Heart right ventricle (tissue), 16 donors: ENCODE results near the gene ADARB2. TPM values are rescaled to one million over a fixed set of nuclear protein-coding genes. Genes with fewer than 3 reads are reported as not detected.
A peak's percentile ranks its signal among the peaks of the same experiment; 100 is the strongest.

ENCODE experiments used
- ATAC-seq, 8 donors: fragments of 200-7000 bp; cut with Tn5 transposase; one replicate each; pipeline ENCODE4 v1.9.1; 2020; ENCODE audit warnings: mild to moderate bottlenecking in 8 of 8, moderate library complexity in 8 of 8, moderate number of reproducible peaks in 1 of 8
- DNase-seq, 2 donors: peaks; one replicate each; pipeline ENCODE4 v3.0.0-alpha.2; 2020
- H3K27ac ChIP-seq, 10 donors: fragments of 200-600 bp; sonication (generic) in 2 of 10; one replicate each; pipeline versions ENCODE4 v1.5.0 to v1.8.0; 2020 to 2022; ENCODE audit warnings: mild to moderate bottlenecking in 3 of 10
- H3K27me3 ChIP-seq, 7 donors: fragments of 200-600 bp; one replicate each; pipeline ENCODE4 v1.8.0; 2021 to 2022; ENCODE audit warnings: mild to moderate bottlenecking in 2 of 7
- H3K36me3 ChIP-seq, 9 donors: fragments of 200-600 bp; sonication (generic) in 1 of 9; one replicate each; pipeline versions ENCODE4 v1.5.0 to v1.8.0; 2020 to 2022; ENCODE audit warnings: mild to moderate bottlenecking in 2 of 9
- H3K4me1 ChIP-seq, 9 donors: fragments of 200-600 bp; sonication (generic) in 1 of 9; one replicate each; pipeline versions ENCODE4 v1.5.0 to v1.8.0; 2020 to 2022; ENCODE audit warnings: mild to moderate bottlenecking in 4 of 9
- H3K4me3 ChIP-seq, 10 donors: fragments of 200-600 bp; sonication (generic) in 2 of 10; one replicate each; pipeline versions ENCODE4 v1.5.0 to v1.8.0; 2020 to 2022; ENCODE audit warnings: mild to moderate bottlenecking in 7 of 10, moderate library complexity in 2 of 10
- H3K9me3 ChIP-seq, 11 donors: fragments of 200-600 bp in 10 of 11; sonication (generic) in 2 of 11; one replicate each; pipeline versions ENCODE4 v1.5.0 to v1.8.0; 2013 to 2022; ENCODE audit warnings: mild to moderate bottlenecking in 2 of 11, control low read depth in 1 of 11, moderate library complexity in 1 of 11
- WGBS, 2 donors: extraction: QIAGEN DNeasy Blood & Tissue Kit; methylation state at CpG; one replicate each; pipeline ENCODE4 v1.1.7; 2013; ENCODE audit warnings: inconsistent platforms in 1 of 2; 5-methylcytosine and 5-hydroxymethylcytosine counted together
- intact Hi-C, 10 donors: fragments of 100-400 bp; cut with DNase I; formaldehyde crosslinking; loops; one replicate each; pipeline versions ENCODE4 v1.11.1 to v1.14.2; 2022
- polyA plus RNA-seq, 2 donors: library from polyadenylated mRNA; stranded (reverse); fragments of 200-250 nt; gene quantifications; one replicate each; pipeline ENCODE4 v1.2.3, GENCODE V29; 2013
- total RNA-seq, 10 donors: library from RNA; stranded (reverse); fragmentation: NEBNext Ultra II Directional in 3 of 10; extraction: Animal tissue kit (Norgen Biotek cat#: 25700) in 3 of 10; gene quantifications; one replicate each; pipeline versions ENCODE4 v1.2.1 to v1.2.4, GENCODE V29; 2021 to 2023
- TF ChIP-seq, protein P1 (sequence below), 9 donors: fragments of 200-600 bp; sonication (generic) in 2 of 9; IDR thresholded peaks; one replicate each; pipeline versions ENCODE4 v1.5.0 to v1.8.0; 2021 to 2022; ENCODE audit warnings: antibody characterized with exemption in 9 of 9, mild to moderate bottlenecking in 5 of 9, moderate library complexity in 1 of 9
- donor health status: Arrhythmogenic right ventricular cardiomyopathy.
- donor health status: ischemic (EF 13 %, LVEDD 7.1; RV severe dilation, severe dysfunction).
- donor health status: healthy with polysubstance abuse.
- donor health status: DM: no; HTN: yes; CAD: no.
- donor health status: DM: no; HTN: no; CAD: no.
- donor health status: ischemic (EF 25% LVEDD 6.9; RV normal size, moderate dysfunction).
- donor health status: ischemic (EF 25% LVEDD 5.7; RV mildly dilated, moderate dysfunction).
- donor health status: healthy.
- donor health status: DM: yes; HTN: yes; CAD: no.
- donor health status: Ischemic cardiomyopathy.
- donor health status: ischemic (EF 35%, LVEDD 5.7; RV mildly dilated, moderate dysfunction).
- donor health status: nonischemic (EF 11% LVEDD 7.7; RV severe dilation, severe dysfunction).
- donor health status: DM: yes; HTN: yes; CAD: no.
- donor health status: PGD.
- donor health status: ischemic (EF 29% LVEDD 5.4; RV normal size, mild dysfunction).
- donor health status: nonischemic (EF 23%, LVEDD 6.1; RV moderate dilation, normal function).

The ADARB2 gene
- total and polyA plus RNA-seq, 12 donors, result 0.08 to 0.47 (median 0.17) TPM; not detected in 2

GRCh38 chr10:1214882-1215540 lies 522.3 kb downstream of the ADARB2 start:
- Histone ChIP-seq H3K36me3 (no peaks in the 10 kb centered on the region), H3K27me3 (peaks cover 0 to 13% (median 3%) of the 10 kb centered on the region in 7 donors), H3K9me3 (no peaks in the 10 kb centered on the region), H3K4me3 (no peak overlapping the region), H3K4me1 (no peaks in the 10 kb centered on the region), H3K27ac (no peak overlapping the region)
- ATAC-seq (no peak), DNase-seq (no peak)
- WGBS, 2 donors, result 87 to 91% methylated on average over 16 of the region's 16 CpGs
- intact Hi-C loops, result no loop called here
- TF ChIP-seq, protein P1, sequence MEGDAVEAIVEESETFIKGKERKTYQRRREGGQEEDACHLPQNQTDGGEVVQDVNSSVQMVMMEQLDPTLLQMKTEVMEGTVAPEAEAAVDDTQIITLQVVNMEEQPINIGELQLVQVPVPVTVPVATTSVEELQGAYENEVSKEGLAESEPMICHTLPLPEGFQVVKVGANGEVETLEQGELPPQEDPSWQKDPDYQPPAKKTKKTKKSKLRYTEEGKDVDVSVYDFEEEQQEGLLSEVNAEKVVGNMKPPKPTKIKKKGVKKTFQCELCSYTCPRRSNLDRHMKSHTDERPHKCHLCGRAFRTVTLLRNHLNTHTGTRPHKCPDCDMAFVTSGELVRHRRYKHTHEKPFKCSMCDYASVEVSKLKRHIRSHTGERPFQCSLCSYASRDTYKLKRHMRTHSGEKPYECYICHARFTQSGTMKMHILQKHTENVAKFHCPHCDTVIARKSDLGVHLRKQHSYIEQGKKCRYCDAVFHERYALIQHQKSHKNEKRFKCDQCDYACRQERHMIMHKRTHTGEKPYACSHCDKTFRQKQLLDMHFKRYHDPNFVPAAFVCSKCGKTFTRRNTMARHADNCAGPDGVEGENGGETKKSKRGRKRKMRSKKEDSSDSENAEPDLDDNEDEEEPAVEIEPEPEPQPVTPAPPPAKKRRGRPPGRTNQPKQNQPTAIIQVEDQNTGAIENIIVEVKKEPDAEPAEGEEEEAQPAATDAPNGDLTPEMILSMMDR (IDR thresholded peaks at IDR 0.05), result no peak

- no peaks in the 10 kb centered on the region for H3K9me3 ChIP-seq
- H3K4me1 ChIP-seq, result no peaks in the 10 kb centered on the region
- H3K4me3 ChIP-seq, result no peak overlapping the region
- intact Hi-C loops, result no loop called here
- H3K27me3 ChIP-seq, result peaks cover 0 to 13% (median 3%) of the 10 kb centered on the region in 7 donors
- ATAC-seq (no peak), DNase-seq (no peak)
- H3K27ac ChIP-seq, result no peak overlapping the region
- H3K36me3 ChIP-seq, result no peaks in the 10 kb centered on the region
- 90 to 91% methylated on average over 28 of the region's 28 CpGs for WGBS, 2 donors
- TF ChIP-seq, protein P1 (IDR thresholded peaks at IDR 0.05), result no peak
These were observed 523.2 kb downstream of the ADARB2 start for GRCh38 chr10:1214071-1214675.

- Histone ChIP-seq H3K9me3 (no peaks in the 10 kb centered on the region), H3K36me3 (no peaks in the 10 kb centered on the region), H3K4me1 (no peaks in the 10 kb centered on the region), H3K27ac (no peak overlapping the region), H3K4me3 (no peak overlapping the region), H3K27me3 (peaks cover 0 to 13% (median 3%) of the 10 kb centered on the region in 7 donors)
- ATAC-seq (peak in 1 of 8 donors; percentile 28), DNase-seq (no peak)
- 81 to 86% methylated on average over 21 of the region's 21 CpGs for WGBS, 2 donors
- intact Hi-C loops, result no loop called here
- TF ChIP-seq, protein P1 (IDR thresholded peaks at IDR 0.05), result no peak
These were observed 523.9 kb downstream of the ADARB2 start for GRCh38 chr10:1213252-1214070.

GRCh38 chr10:1212571-1213141 lies 524.7 kb downstream of the ADARB2 start:
- Histone ChIP-seq H3K27me3 (peaks cover 0 to 13% (median 3%) of the 10 kb centered on the region in 7 donors), H3K36me3 (no peaks in the 10 kb centered on the region), H3K4me1 (no peaks in the 10 kb centered on the region), H3K4me3 (no peak overlapping the region), H3K27ac (no peak overlapping the region), H3K9me3 (no peaks in the 10 kb centered on the region)
- TF ChIP-seq, protein P1 (IDR thresholded peaks at IDR 0.05), result no peak
- DNase-seq, result no peak
- intact Hi-C loops, result no loop called here
- WGBS, 2 donors, result 67 to 74% methylated on average over 9 of the region's 9 CpGs
- no peak for ATAC-seq
